Left lung (tissue), 10 donors: ENCODE data around the gene TRPM1. TPM values are rescaled to one million over a fixed set of nuclear protein-coding genes. Genes with fewer than 3 reads are reported as not detected.

ENCODE experiments used
- ATAC-seq: fragments of 200-7000 bp; cut with Tn5 transposase; one replicate; pipeline ENCODE4 v1.9.1; 2020; ENCODE audit warnings: moderate library complexity
- DNase-seq, 4 donors: peaks; one replicate each; pipeline ENCODE4 v3.0.0-alpha.2; 2013 to 2020
- H3K27ac ChIP-seq, 2 donors: fragments of 200-600 bp; sonication (generic) in 1 of 2; one replicate each; pipeline versions ENCODE4 v1.5.0 to v1.8.0; 2020 to 2021
- H3K27me3 ChIP-seq, 2 donors: fragments of 200-600 bp; sonication (generic) in 1 of 2; one replicate each; pipeline versions ENCODE4 v1.5.0 to v1.8.0; 2020 to 2021
- H3K36me3 ChIP-seq, 2 donors: fragments of 200-600 bp; sonication (generic) in 1 of 2; one replicate each; pipeline versions ENCODE4 v1.5.0 to v1.8.0; 2020 to 2021
- H3K4me1 ChIP-seq, 2 donors: fragments of 200-600 bp; one replicate each; pipeline ENCODE4 v1.8.0; 2021
- H3K4me3 ChIP-seq, 2 donors: fragments of 200-600 bp; sonication (generic) in 1 of 2; one replicate each; pipeline versions ENCODE4 v1.5.0 to v1.8.0; 2020 to 2021; ENCODE audit warnings: mild to moderate bottlenecking in 1 of 2
- H3K9me3 ChIP-seq, 2 donors: fragments of 200-600 bp; sonication (generic) in 1 of 2; one replicate each; pipeline versions ENCODE4 v1.5.0 to v1.8.0; 2020 to 2021
- intact Hi-C, 2 donors: fragments of 100-400 bp; cut with DNase I; formaldehyde crosslinking; loops; one replicate each; pipeline versions ENCODE4 v1.11.2 to v1.14.2; 2022
- polyA plus RNA-seq, 6 donors: library from polyadenylated mRNA; unstranded; fragments of 120-200 nt; gene quantifications; one replicate each; pipeline ENCODE4 v1.2.1, GENCODE V29; 2013; ENCODE audit not compliant: insufficient read length in 6 of 6
- total RNA-seq, 2 donors: library from RNA; stranded (reverse); fragmentation: NEBNext Ultra II Directional; extraction: Animal tissue kit (Norgen Biotek cat#: 25700); gene quantifications; one replicate each; pipeline ENCODE4 v1.2.1, GENCODE V29; 2021
- TF ChIP-seq, protein P1 (sequence below), 2 donors: fragments of 200-600 bp; sonication (generic) in 1 of 2; IDR thresholded peaks; one replicate each; pipeline versions ENCODE4 v1.5.0 to v1.8.0; 2021; ENCODE audit warnings: antibody characterized with exemption in 2 of 2
- donor health status: DM: no; HTN: yes; CAD: no.
- donor health status: DM: no; HTN: no; CAD: no.

TRPM1 gene
- total and polyA plus RNA-seq, 8 donors, result 0.03 to 0.04 TPM; not detected in 6

DNA sequence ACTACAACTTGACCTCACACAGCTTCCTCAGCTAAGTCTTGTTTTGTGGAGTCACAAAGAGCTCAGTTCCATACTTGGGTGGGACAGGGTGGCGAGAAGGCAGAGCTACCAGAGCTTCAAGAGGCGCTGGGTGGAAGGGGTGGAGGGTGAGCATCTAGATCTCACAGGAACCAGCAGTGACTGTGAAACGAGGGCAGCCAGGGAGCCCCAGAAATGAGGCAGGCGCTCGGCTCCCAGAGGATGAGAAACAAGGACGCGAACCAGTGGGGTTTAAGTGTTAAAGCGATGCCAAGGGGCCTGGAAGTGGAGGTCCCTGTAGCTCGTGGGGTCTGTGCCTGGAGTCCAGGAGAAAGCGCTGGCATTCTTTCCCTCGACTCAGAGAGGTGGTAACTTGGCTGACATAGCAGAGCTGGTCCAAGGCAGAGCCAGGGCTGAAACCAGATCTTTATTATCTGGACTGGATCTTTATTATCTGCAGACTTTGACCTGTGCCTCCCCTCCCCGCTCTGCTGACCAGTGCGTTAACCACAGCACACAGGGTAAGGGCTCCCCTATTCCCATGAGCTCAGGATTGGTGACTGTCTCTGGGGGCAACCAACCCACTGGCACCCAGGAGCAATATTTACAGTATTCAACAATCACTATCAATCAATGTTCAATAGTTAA lies 26.2 kb upstream of the TRPM1 start:
- TF ChIP-seq, protein P1, sequence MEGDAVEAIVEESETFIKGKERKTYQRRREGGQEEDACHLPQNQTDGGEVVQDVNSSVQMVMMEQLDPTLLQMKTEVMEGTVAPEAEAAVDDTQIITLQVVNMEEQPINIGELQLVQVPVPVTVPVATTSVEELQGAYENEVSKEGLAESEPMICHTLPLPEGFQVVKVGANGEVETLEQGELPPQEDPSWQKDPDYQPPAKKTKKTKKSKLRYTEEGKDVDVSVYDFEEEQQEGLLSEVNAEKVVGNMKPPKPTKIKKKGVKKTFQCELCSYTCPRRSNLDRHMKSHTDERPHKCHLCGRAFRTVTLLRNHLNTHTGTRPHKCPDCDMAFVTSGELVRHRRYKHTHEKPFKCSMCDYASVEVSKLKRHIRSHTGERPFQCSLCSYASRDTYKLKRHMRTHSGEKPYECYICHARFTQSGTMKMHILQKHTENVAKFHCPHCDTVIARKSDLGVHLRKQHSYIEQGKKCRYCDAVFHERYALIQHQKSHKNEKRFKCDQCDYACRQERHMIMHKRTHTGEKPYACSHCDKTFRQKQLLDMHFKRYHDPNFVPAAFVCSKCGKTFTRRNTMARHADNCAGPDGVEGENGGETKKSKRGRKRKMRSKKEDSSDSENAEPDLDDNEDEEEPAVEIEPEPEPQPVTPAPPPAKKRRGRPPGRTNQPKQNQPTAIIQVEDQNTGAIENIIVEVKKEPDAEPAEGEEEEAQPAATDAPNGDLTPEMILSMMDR (IDR thresholded peaks at IDR 0.05), result no peak
- H3K27ac ChIP-seq, result no peak overlapping the region
- H3K36me3 ChIP-seq, result no peaks in the 10 kb centered on the region
- peaks cover 0 to 7% of the 10 kb centered on the region in 2 donors for H3K9me3 ChIP-seq
- H3K4me3 ChIP-seq, result no peak overlapping the region
- ATAC-seq, result no peak
- no peak for DNase-seq
- intact Hi-C loops, result no loop called here
- no peaks in the 10 kb centered on the region for H3K27me3 ChIP-seq
- H3K4me1 ChIP-seq, result peaks cover 0 to 9% of the 10 kb centered on the region in 2 donors

DNA sequence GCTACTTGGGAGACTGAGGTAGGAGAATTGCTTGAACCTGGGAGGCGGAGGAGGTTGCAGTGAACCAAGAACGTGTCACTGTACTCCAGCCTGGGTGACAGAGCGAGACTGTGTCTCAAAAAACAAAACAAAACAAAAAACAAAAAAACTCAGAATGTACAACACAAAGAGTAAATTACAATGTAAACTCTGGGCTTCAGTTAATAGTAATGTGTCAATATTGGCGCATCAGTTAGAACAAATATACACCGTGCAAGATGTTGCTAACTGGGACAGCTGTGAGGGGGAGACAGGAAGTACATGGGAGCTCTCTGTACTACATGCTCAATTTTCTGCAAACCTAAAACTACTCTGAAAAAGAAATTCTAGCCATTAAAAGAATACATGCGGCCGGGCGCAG lies 23.5 kb upstream of the TRPM1 start:
- no peaks in the 10 kb centered on the region for H3K36me3 ChIP-seq
- no peaks in the 10 kb centered on the region for H3K27me3 ChIP-seq
- no peak for DNase-seq
- H3K27ac ChIP-seq, result no peak overlapping the region
- intact Hi-C loops, result no loop called here
- H3K9me3 ChIP-seq, result peaks cover 0 to 22% of the 10 kb centered on the region in 2 donors
- H3K4me1 ChIP-seq, result peaks cover 0 to 9% of the 10 kb centered on the region in 2 donors
- ATAC-seq, result no peak
- TF ChIP-seq, protein P1 (IDR thresholded peaks at IDR 0.05), result no peak
- H3K4me3 ChIP-seq, result no peak overlapping the region

DNA sequence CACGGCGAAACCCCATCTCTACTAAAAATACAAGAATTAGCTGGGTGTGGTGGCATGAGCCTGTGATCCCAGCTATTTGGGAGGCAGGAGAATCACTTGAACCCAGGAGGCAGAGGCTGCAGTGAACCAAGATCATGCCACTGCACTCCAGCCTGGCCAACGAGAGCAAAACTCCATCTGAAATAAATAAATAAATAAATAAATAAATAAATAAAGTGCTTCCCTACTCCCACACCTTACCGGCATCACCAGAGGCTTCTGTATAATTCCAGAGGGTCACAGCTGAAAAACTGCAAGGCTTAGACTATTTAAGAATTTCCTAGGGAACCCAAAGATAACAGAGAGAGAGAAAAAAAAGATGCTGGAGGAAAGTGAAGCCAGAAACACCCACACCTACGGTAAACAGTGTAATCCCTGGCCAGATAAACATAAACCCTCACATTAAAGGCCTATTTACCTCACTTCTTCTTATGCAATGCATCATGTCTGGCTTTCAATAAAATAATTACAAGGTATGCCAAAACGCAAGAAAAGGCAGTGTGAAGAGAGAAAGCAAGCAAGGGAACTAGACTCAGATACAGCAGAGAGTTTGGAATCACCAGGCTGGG lies 15.0 kb upstream of the TRPM1 start:
- H3K36me3 ChIP-seq, result no peaks in the 10 kb centered on the region
- H3K27ac ChIP-seq, result no peak overlapping the region
- H3K27me3 ChIP-seq, result no peaks in the 10 kb centered on the region
- TF ChIP-seq, protein P1 (IDR thresholded peaks at IDR 0.05), result no peak
- no peak overlapping the region for H3K4me3 ChIP-seq
- DNase-seq (no peak), ATAC-seq (no peak)
- no peaks in the 10 kb centered on the region for H3K4me1 ChIP-seq
- H3K9me3 ChIP-seq, result peaks cover 0 to 12% of the 10 kb centered on the region in 2 donors
- intact Hi-C loops, result no loop called here

DNA sequence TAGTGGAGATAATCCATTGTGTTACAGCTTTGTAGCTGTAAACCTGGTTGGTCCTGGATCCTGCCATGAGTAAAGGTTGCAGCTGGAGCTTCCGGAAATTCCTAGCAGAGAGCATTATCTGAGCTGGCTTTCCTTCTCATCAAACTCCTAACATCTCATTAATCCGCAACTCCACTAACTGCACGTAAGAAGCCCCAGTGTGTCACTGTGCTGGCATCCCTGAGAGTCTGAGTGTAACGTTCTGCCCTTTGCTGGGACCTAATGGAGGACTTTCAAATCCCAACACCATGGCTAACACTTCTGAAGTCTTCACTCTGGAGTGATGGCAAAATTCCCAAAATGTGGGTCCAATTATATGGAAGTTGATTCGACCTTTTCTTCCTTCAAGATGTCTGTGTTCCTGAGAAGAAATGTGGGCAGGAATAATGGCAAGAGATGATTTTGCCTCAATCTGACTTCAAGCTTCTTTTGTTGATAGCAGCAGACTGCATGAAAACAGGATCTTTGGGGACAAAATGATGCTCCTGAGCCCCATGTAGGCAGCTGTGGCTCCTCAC lies 9.6 kb upstream of the TRPM1 start:
- no peaks in the 10 kb centered on the region for H3K27me3 ChIP-seq
- H3K4me3 ChIP-seq, result no peak overlapping the region
- no peak for ATAC-seq
- TF ChIP-seq, protein P1 (IDR thresholded peaks at IDR 0.05), result no peak
- no peaks in the 10 kb centered on the region for H3K36me3 ChIP-seq
- no peak overlapping the region for H3K27ac ChIP-seq
- DNase-seq, result no peak
- peaks cover 0 to 6% of the 10 kb centered on the region in 2 donors for H3K9me3 ChIP-seq
- peaks cover 0 to 10% of the 10 kb centered on the region in 2 donors for H3K4me1 ChIP-seq
- intact Hi-C loops, result no loop called here

DNA sequence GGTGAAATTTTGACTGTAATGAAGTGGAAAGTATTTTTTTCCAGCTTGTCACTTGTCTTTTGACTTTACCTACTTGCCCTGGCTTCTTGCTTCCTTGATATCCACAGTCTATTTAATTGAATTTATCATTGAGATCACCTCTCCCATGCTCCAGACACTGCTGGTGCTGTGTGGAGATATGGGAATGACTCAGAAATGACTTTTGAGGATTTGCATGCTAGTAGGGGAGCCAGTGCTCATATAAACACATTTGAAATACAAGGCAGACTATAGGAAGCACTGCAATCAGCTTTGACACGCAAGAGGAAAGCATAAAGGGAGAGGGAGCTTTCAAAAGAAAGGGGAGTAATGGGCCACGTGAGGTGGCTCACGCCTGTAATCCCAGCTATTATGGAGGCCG lies 7.3 kb upstream of the TRPM1 start:
- Histone ChIP-seq H3K9me3 (peaks cover 0 to 2% of the 10 kb centered on the region in 2 donors), H3K4me1 (peaks cover 3 to 12% of the 10 kb centered on the region in 2 donors), H3K36me3 (no peaks in the 10 kb centered on the region), H3K27me3 (no peaks in the 10 kb centered on the region), H3K27ac (no peak overlapping the region), H3K4me3 (no peak overlapping the region)
- ATAC-seq (no peak), DNase-seq (no peak)
- intact Hi-C loops, result no loop called here
- TF ChIP-seq, protein P1 (IDR thresholded peaks at IDR 0.05), result no peak
